HCT116 (cell line): Measurements from ENCODE around the gene STAP2.

ENCODE experiments used
- ATF3 ChIP-seq: IDR thresholded peaks from 2 replicates; pipeline ENCODE4 v1.6.1; 2012
- CTCF ChIP-seq, 3 experiments: fragments of 200-600 bp in 1 of 3; sonication (generic) in 1 of 3; IDR thresholded peaks in 2 of 3; conservative IDR thresholded peaks in 1 of 3; 2 replicates each; pipeline ENCODE4 v1.5.1; 2012 to 2017; ENCODE audit warnings: low read depth in 2 of 3, low read length in 2 of 3, antibody characterized with exemption in 1 of 3, borderline replicate concordance in 1 of 3, control low read depth in 1 of 3, mild to moderate bottlenecking in 1 of 3, mixed read lengths in 1 of 3, mixed run types in 1 of 3, moderate library complexity in 1 of 3; ENCODE audit not compliant: insufficient read depth in 1 of 3
- EZH2 ChIP-seq: fragments of 200-600 bp; sonication (generic); IDR thresholded peaks from 2 replicates; pipeline ENCODE4 v1.6.1; 2017; ENCODE audit warnings: antibody characterized with exemption, mixed run types
- EZH2phosphoT487 ChIP-seq: fragments of 200-600 bp; IDR thresholded peaks from 2 replicates; pipeline ENCODE4 v1.6.1; 2018; ENCODE audit warnings: antibody characterized with exemption, borderline replicate concordance
- MAX ChIP-seq: IDR thresholded peaks from 2 replicates; pipeline ENCODE4 v1.6.1; 2012
- POLR2A ChIP-seq: IDR thresholded peaks from 2 replicates; pipeline ENCODE4 v1.7.0; 2011; ENCODE audit warnings: borderline replicate concordance; ENCODE audit not compliant: insufficient read depth, insufficient read length; ENCODE audit errors: extremely low read depth
- POLR2AphosphoS5 ChIP-seq: IDR thresholded peaks from 2 replicates; pipeline ENCODE4 v1.6.1; 2011; ENCODE audit warnings: mild to moderate bottlenecking, low read depth, low read length, moderate library complexity
- REST ChIP-seq: IDR thresholded peaks from 2 replicates; pipeline ENCODE4 v1.6.1; 2012; ENCODE audit warnings: low read depth
- SIN3A ChIP-seq: IDR thresholded peaks from 2 replicates; pipeline ENCODE4 v1.6.1; 2012; ENCODE audit warnings: low read depth
- SP1 ChIP-seq: IDR thresholded peaks from 2 replicates; pipeline ENCODE4 v1.6.1; 2012; ENCODE audit warnings: low read depth
- ZNF274 ChIP-seq: fragments of 200-500 bp; sonication (Bioruptor generic); IDR thresholded peaks from 2 replicates; pipeline ENCODE4 v1.6.1; 2014; ENCODE audit warnings: mild to moderate bottlenecking, low read depth, low read length, inconsistent platforms

GRCh38 chr19:4313847-4314490 is 24.7 kb downstream of the STAP2 start:
- TF ChIP-seq CTCF (IDR thresholded peaks at IDR 0.05 in 2 of 3, conservative IDR thresholded peaks at IDR 0.05 in 1 of 3; ENCODE audit: borderline replicate concordance in 1 of 3, insufficient read depth in 1 of 3, low read depth in 2 of 3, low read length in 2 of 3) (no peak), SIN3A (no peak), EZH2 (no peak), ATF3 (no peak), POLR2A (no peak), MAX (no peak), EZH2phosphoT487 (no peak), POLR2AphosphoS5 (no peak), ZNF274 (no peak), REST (no peak), SP1 (no peak)
